Measurements from ENCODE around the gene MGAT4B.

- TF ChIP-seq GATA2 (IDR thresholded peaks at IDR 0.05; ENCODE audit: low read depth, low read length): no peak
- no peak for TF ChIP-seq GATA3 (IDR thresholded peaks at IDR 0.05; ENCODE audit: low read depth, low read length)
These were observed 29.2 kb downstream of the MGAT4B start for GRCh38 chr5:179777456-179777855.
